ENCODE measurements around the gene FLT4.
"Not testable (repeated sequence)": the region's sequence is repeated elsewhere in the genome, so short reads cannot be mapped to it uniquely, and the experiment has no call there.

FLT4 gene

GRCh38 chr5:180649297-180650039, at the start of gene FLT4:
Gene FLT4 (minus strand): TSS chr5:180649600. CDS start chr5:180649545, 55 bp downstream.
- Mint-ChIP-seq H3K36me3 (no peaks in the 10 kb centered on the region), H3K4me1 (peaks cover 5% of the 10 kb centered on the region), H3K27me3 (peaks cover 33% of the 10 kb centered on the region), H3K4me3 (peak within 1 kb of the TSS; percentile 68), H3K9me3 (peaks cover 2% of the 10 kb centered on the region), H3K27ac (no peak within 1 kb of the TSS)
- DNase-seq (ENCODE audit: low spot score in 2 of 2) = no peak
- ATAC-seq (ENCODE audit: low read depth) = no peak

- H3K36me3 Mint-ChIP-seq = peaks cover 4% of the 10 kb centered on the region
- ATAC-seq (ENCODE audit: low read depth) (no peak), DNase-seq (ENCODE audit: low spot score in 2 of 2) (no peak)
- no peaks in the 10 kb centered on the region for H3K4me1 Mint-ChIP-seq
- no peak overlapping the region for H3K27ac Mint-ChIP-seq
- H3K4me3 Mint-ChIP-seq = no peak overlapping the region
- peaks cover 10% of the 10 kb centered on the region for H3K9me3 Mint-ChIP-seq
- peaks cover 10% of the 10 kb centered on the region for H3K27me3 Mint-ChIP-seq
These were observed 49.6 kb upstream of the FLT4 start for GRCh38 chr5:180699042-180699441.

GRCh38 chr5:180696116-180696515, 46.7 kb upstream of the FLT4 start:
- DNase-seq (ENCODE audit: low spot score in 2 of 2) (no peak), ATAC-seq (ENCODE audit: low read depth) (no peak)
- H3K4me3 Mint-ChIP-seq = no peak overlapping the region
- no peaks in the 10 kb centered on the region for H3K4me1 Mint-ChIP-seq
- no peak overlapping the region for H3K27ac Mint-ChIP-seq
- H3K9me3 Mint-ChIP-seq = peaks cover 4% of the 10 kb centered on the region
- peaks cover 25% of the 10 kb centered on the region for H3K27me3 Mint-ChIP-seq
- peaks cover 3% of the 10 kb centered on the region for H3K36me3 Mint-ChIP-seq

GRCh38 chr5:180692429-180692828, 43.0 kb upstream of the FLT4 start:
- Mint-ChIP-seq H3K36me3 (no peaks in the 10 kb centered on the region), H3K27me3 (peaks cover 22% of the 10 kb centered on the region), H3K4me1 (no peaks in the 10 kb centered on the region), H3K4me3 (no peak overlapping the region), H3K9me3 (no peaks in the 10 kb centered on the region), H3K27ac (no peak overlapping the region)
- no peak for ATAC-seq (ENCODE audit: low read depth)
- no peak for DNase-seq (ENCODE audit: low spot score in 2 of 2)

- DNase-seq (ENCODE audit: low spot score in 2 of 2) (no peak), ATAC-seq (ENCODE audit: low read depth) (no peak)
- Mint-ChIP-seq H3K36me3 (no peaks in the 10 kb centered on the region), H3K4me3 (no peak overlapping the region), H3K9me3 (no peaks in the 10 kb centered on the region), H3K4me1 (no peaks in the 10 kb centered on the region), H3K27me3 (peaks cover 20% of the 10 kb centered on the region), H3K27ac (no peak overlapping the region)
These were observed 41.6 kb upstream of the FLT4 start for GRCh38 chr5:180691046-180691445.

- no peaks in the 10 kb centered on the region for H3K36me3 Mint-ChIP-seq
- H3K27me3 Mint-ChIP-seq = peaks cover 22% of the 10 kb centered on the region
- H3K4me3 Mint-ChIP-seq = no peak overlapping the region
- H3K4me1 Mint-ChIP-seq = no peaks in the 10 kb centered on the region
- H3K27ac Mint-ChIP-seq = no peak overlapping the region
- H3K9me3 Mint-ChIP-seq = no peaks in the 10 kb centered on the region
- ATAC-seq (ENCODE audit: low read depth) (no peak), DNase-seq (ENCODE audit: low spot score in 2 of 2) (no peak)
These were observed 41.2 kb upstream of the FLT4 start for GRCh38 chr5:180690562-180690961.

GRCh38 chr5:180689775-180690174, 40.4 kb upstream of the FLT4 start:
- Mint-ChIP-seq H3K36me3 (no peaks in the 10 kb centered on the region), H3K27ac (no peak overlapping the region), H3K27me3 (peaks cover 23% of the 10 kb centered on the region), H3K4me3 (no peak overlapping the region), H3K4me1 (no peaks in the 10 kb centered on the region), H3K9me3 (no peaks in the 10 kb centered on the region)
- DNase-seq (ENCODE audit: low spot score in 2 of 2) (no peak), ATAC-seq (ENCODE audit: low read depth) (no peak)

- peaks cover 23% of the 10 kb centered on the region for H3K27me3 Mint-ChIP-seq
- H3K36me3 Mint-ChIP-seq = no peaks in the 10 kb centered on the region
- ATAC-seq (ENCODE audit: low read depth) = no peak
- no peak overlapping the region for H3K4me3 Mint-ChIP-seq
- no peaks in the 10 kb centered on the region for H3K4me1 Mint-ChIP-seq
- no peak for DNase-seq (ENCODE audit: low spot score in 2 of 2)
- H3K27ac Mint-ChIP-seq = no peak overlapping the region
- no peaks in the 10 kb centered on the region for H3K9me3 Mint-ChIP-seq
These were observed 39.8 kb upstream of the FLT4 start for GRCh38 chr5:180689071-180689694.

GRCh38 chr5:180688330-180689070, 39.1 kb upstream of the FLT4 start:
- H3K4me1 Mint-ChIP-seq = no peaks in the 10 kb centered on the region
- no peaks in the 10 kb centered on the region for H3K9me3 Mint-ChIP-seq
- no peak overlapping the region for H3K4me3 Mint-ChIP-seq
- H3K27ac Mint-ChIP-seq = no peak overlapping the region
- ATAC-seq (ENCODE audit: low read depth) (no peak), DNase-seq (ENCODE audit: low spot score in 2 of 2) (no peak)
- H3K27me3 Mint-ChIP-seq = peaks cover 25% of the 10 kb centered on the region
- no peaks in the 10 kb centered on the region for H3K36me3 Mint-ChIP-seq

GRCh38 chr5:180686799-180687198, 37.4 kb upstream of the FLT4 start:
- H3K27ac Mint-ChIP-seq, H3K4me1 Mint-ChIP-seq: not testable (repeated sequence)

GRCh38 chr5:180684623-180685161, 35.3 kb upstream of the FLT4 start:
- Mint-ChIP-seq H3K27ac (no peak overlapping the region), H3K4me1 (no peaks in the 10 kb centered on the region), H3K36me3 (no peaks in the 10 kb centered on the region), H3K4me3 (no peak overlapping the region), H3K27me3 (peaks cover 16% of the 10 kb centered on the region), H3K9me3 (no peaks in the 10 kb centered on the region)
- ATAC-seq (ENCODE audit: low read depth) (no peak), DNase-seq (ENCODE audit: low spot score in 2 of 2) (no peak)

More at GRCh38 chr5:180686799-180687198, 37.4 kb upstream of the FLT4 start:
- not testable (repeated sequence) for DNase-seq (ENCODE audit: low spot score in 2 of 2); H3K9me3 Mint-ChIP-seq; ATAC-seq (ENCODE audit: low read depth); H3K36me3 Mint-ChIP-seq; H3K4me3 Mint-ChIP-seq
- H3K27me3 Mint-ChIP-seq = peaks cover 20% of the 10 kb centered on the region

GRCh38 chr5:180683220-180683922, 34.0 kb upstream of the FLT4 start:
- H3K27me3 Mint-ChIP-seq = peaks cover 16% of the 10 kb centered on the region
- H3K4me1 Mint-ChIP-seq = no peaks in the 10 kb centered on the region
- H3K27ac Mint-ChIP-seq = no peak overlapping the region
- no peak overlapping the region for H3K4me3 Mint-ChIP-seq
- no peak for ATAC-seq (ENCODE audit: low read depth)
- DNase-seq (ENCODE audit: low spot score in 2 of 2) = no peak
- H3K36me3 Mint-ChIP-seq = no peaks in the 10 kb centered on the region
- no peaks in the 10 kb centered on the region for H3K9me3 Mint-ChIP-seq

- H3K27ac Mint-ChIP-seq = no peak overlapping the region
- H3K4me1 Mint-ChIP-seq = no peaks in the 10 kb centered on the region
- ATAC-seq (ENCODE audit: low read depth) (no peak), DNase-seq (ENCODE audit: low spot score in 2 of 2) (no peak)
- H3K27me3 Mint-ChIP-seq = peaks cover 18% of the 10 kb centered on the region
- no peaks in the 10 kb centered on the region for H3K9me3 Mint-ChIP-seq
- no peaks in the 10 kb centered on the region for H3K36me3 Mint-ChIP-seq
- H3K4me3 Mint-ChIP-seq = no peak overlapping the region
These were observed 33.2 kb upstream of the FLT4 start for GRCh38 chr5:180682560-180682959.

GRCh38 chr5:180682008-180682407, 32.6 kb upstream of the FLT4 start:
- not testable (repeated sequence) for H3K9me3 Mint-ChIP-seq; H3K4me1 Mint-ChIP-seq; H3K27ac Mint-ChIP-seq; ATAC-seq (ENCODE audit: low read depth); H3K4me3 Mint-ChIP-seq; DNase-seq (ENCODE audit: low spot score in 2 of 2); H3K36me3 Mint-ChIP-seq
- peaks cover 19% of the 10 kb centered on the region for H3K27me3 Mint-ChIP-seq

Measured in memory B cell (primary cell).